ENCODE measurements around the gene ANKRD55.

- TF ChIP-seq POLR2A (IDR thresholded peaks at IDR 0.05): no peak
- TF ChIP-seq CTCF (IDR thresholded peaks at IDR 0.05): no peak
Measured at GRCh38 chr5:56115589-56115988, 117.5 kb downstream of the ANKRD55 start.

Data from suprapubic skin (tissue), 3 donors.